Transverse colon (tissue), 3 donors: ENCODE results near the gene SLC25A43.

Experiments used
- CTCF ChIP-seq, 5 experiments: fragments of 200-600 bp in 3 of 5; fragments of 450-650 bp in 2 of 5; sonication (generic) in 3 of 5; IDR thresholded peaks; 1 replicate in 2 of 5; 2 replicates in 3 of 5; pipeline ENCODE4 v1.5.1; 2016 to 2017; ENCODE audit warnings: antibody characterized with exemption in 5 of 5, inconsistent platforms in 3 of 5, mild to moderate bottlenecking in 2 of 5, moderate library complexity in 1 of 5
- POLR2A ChIP-seq: fragments of 450-650 bp; IDR thresholded peaks from one replicate; pipeline ENCODE4 v1.6.1; 2016; ENCODE audit warnings: antibody characterized with exemption, mild to moderate bottlenecking, moderate library complexity

- TF ChIP-seq CTCF (IDR thresholded peaks at IDR 0.05) (no peak), POLR2A (no peak)
These were observed 66.4 kb downstream of the SLC25A43 start for GRCh38 chrX:119465555-119465954.
